HG03378 (cell line): ENCODE results near the gene SEPHS2.

ENCODE experiments used
- ATAC-seq: cut with Tn5 transposase; IDR thresholded peaks from one replicate; pipeline ENCODE4 v1.9.1; 2021; ENCODE audit warnings: mild to moderate bottlenecking, moderate library complexity; ENCODE audit not compliant: unreplicated experiment

The SEPHS2 gene

GRCh38 chr16:30430428-30430970 lies 15.2 kb downstream of the SEPHS2 start:
- no peak for ATAC-seq

- ATAC-seq = peak; percentile 92
Measured at GRCh38 chr16:30429678-30430427, 15.8 kb downstream of the SEPHS2 start, which contains the start of gene DCTPP1. DCTPP1 (minus strand) TSS chr16:30430030; CDS start chr16:30429980, 50 bp downstream.

- no peak for ATAC-seq
Measured at GRCh38 chr16:30429418-30429677, 16.3 kb downstream of the SEPHS2 start.

GRCh38 chr16:30428055-30428454 lies 17.6 kb downstream of the SEPHS2 start:
- ATAC-seq = no peak

DNA sequence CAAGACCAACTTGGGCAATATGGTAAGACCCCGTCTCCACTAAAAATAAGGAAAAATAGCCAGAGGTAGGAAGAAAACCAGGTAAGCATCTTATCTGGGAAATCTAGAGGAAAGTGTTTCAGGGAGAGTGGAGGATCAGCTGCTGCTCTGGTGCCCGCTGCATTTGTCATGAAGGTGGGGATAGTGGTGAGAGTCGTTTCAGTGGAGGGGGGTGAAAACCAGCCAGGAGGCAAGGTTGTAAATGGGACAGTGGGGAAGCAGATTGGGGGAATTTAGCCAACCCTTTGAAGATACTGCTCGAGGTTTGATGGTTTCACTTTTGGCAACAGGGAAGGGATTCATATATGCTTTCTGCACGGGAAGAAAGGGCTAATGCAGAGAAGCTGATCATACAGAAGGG lies 24.7 kb downstream of the SEPHS2 start:
- no peak for ATAC-seq

GRCh38 chr16:30418350-30419181 lies 27.1 kb downstream of the SEPHS2 start:
- ATAC-seq = no peak

GRCh38 chr16:30417529-30418349 lies 27.9 kb downstream of the SEPHS2 start:
- peak; percentile 48 for ATAC-seq

- ATAC-seq = peak; percentile 5
Measured at GRCh38 chr16:30416624-30417528, 28.8 kb downstream of the SEPHS2 start.

- no peak for ATAC-seq
Measured at GRCh38 chr16:30416047-30416603, 29.5 kb downstream of the SEPHS2 start.

DNA sequence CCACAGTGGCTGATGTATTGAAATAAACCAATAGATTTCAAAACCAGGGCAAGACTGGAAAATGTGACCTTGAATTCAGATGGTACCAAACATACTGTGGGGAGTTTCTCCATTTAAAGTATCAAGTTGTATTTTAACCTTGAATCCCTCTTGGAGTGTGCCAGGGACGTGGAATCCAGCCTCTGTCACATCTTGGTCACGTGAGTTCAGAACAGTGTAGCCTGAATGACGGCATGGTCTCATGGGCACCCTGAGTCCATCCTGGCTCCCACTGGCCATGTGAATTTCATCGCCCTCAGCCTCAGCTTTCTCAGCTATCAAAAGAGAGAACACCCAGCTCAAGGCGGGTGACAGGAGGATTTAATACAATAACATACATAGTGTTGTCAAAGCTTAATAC lies 31.5 kb downstream of the SEPHS2 start:
- no peak for ATAC-seq

DNA sequence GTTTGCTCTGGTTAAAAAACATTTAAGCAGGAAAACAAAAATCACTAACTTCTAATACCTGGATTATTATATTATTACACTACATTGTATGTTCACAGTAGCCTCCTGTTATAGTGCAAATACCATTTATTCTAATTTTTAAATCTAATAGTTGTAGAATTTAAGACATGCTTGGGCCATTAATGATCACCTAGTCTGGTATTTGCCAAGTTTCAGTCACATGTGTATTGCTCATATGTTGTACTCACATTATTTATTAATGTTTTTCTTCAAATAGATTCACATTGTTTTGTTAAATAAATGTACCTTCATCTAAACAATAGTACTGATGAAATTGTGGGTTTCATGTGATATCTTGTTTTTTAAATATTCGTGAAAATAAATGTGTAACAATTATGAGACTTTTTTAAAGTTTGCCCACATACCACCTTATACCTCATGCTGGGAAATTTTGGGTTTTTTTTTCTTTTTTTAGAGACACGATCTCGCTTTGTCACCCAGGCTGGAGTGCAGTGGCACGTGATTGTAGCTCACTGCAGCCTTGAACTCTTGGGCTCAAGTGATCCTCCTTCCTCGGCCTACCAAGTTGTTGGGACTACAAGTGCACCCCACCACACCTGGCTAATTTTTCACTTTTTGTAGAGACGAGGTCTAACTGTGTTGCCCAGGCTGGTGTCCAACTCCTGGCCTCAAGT lies 32.4 kb downstream of the SEPHS2 start:
- no peak for ATAC-seq

DNA sequence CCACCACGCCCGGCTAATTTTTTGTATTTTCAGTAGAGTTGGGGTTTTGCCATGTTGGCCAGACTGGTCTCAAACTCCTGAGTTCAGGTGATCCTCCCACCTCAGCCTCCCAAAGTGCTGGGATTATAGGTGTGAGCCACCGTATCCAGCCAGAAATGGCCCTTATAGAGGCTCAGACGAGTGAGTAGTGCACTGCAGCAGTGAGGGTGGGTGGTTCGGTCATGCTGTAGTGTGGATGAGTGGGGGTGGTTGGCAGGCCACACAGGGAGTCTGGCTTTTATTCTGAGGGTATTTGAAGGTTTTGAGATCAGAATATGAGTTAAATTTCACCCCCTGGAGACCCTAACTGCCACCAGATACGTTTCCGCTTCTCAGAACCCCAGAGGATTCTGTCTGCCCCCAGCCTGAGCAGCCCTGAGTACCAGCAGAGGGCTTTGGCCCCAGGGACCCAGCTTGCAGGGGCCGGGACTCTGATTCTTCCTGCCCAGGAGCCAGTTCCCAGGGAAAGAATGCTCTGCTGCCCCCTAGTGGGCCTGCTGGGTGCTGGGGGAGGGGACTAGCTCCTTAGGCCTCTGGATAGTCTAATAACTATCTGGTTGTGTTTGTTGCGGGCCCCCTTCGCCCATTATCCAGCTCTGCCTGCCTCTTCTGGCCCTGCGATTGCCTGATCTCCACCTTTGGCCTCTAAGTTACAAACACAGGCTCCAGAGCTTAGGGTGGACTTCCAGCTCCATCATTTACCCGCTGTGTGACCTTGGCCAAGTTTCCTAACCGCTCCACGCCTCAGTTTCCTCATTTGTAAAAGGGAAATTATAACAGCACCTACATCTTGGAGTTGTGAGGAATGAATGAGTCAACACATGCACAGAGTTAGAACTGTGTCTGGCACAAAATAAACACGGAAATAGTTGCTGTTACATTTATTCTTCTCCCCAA lies 36.3 kb downstream of the SEPHS2 start:
- no peak for ATAC-seq

DNA sequence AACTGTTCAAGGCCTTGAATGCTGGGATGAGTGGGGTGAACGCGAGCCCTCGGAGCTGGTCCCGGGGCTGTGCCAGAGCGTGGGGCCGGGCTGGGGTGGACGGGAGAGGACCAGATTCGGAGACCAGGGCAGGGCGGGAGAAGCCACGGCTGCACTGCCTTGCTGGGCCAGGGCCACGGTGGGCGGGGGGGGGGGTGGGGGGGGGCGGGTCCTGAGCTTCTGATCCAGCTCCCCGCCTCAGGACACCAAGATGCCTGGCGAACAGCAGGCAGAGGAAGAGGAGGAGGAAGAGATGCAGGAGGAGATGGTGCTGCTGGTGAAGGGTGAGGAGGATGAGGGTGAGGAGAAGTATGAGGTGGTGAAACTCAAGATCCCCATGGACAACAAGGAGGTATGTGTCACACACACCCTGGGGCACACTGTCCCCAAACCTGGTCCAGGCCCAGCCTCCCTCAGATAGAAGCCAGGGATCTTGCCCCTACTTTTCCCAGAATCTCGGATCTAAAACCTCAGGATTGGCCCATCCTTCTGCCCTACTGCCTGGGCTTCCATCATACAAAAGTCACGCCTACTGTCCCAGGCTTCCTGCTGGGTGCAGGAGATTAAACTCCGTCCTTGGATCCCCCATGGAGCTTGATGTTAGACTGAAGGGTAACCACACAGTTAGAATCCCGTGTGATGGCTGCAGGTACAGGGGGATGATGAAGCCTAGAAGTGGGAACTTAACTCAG lies 37.7 kb downstream of the SEPHS2 start:
- ATAC-seq = no peak

DNA sequence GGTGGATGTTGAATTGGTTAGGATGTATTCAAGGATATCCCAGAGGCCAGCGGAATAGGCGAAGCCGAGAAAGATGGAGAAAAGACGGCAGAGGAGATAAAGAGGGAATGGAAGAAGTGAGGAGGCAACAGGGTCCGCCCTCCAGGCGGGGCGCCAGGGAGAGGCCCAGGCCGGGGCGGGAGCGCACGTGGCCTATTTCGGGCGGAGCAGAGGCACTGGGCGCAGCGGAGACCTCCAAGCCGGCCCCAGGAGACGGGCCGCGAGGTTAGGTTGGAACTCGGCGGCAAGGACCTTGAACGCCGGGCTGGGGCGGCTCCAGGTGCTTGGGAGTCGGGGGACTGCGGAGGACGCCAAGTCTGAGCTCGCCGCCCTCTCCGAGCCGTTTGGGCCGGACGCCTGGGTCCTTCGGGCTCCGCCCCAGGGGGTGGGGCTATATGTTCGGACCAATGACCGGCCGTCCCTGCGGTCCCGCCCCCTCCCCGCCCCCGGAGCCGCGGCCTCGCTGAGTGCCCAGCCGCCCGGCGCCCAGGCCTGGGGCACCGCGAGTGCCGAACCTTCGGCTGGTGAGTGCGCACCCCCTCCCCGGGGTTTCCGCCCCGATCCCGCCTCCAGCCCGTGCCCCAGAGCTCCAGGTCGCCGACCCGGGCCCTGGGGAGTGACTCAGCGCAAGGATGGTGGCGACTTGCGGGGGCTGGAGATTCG lies 38.4 kb downstream of the SEPHS2 start, which contains the start of gene ZNF771:
TSS of gene ZNF771 (plus strand) at position 505 of the 702 bp plus-strand sequence. CDS start 448 bp downstream, outside the sequence.
- ATAC-seq = peak; percentile 43

DNA sequence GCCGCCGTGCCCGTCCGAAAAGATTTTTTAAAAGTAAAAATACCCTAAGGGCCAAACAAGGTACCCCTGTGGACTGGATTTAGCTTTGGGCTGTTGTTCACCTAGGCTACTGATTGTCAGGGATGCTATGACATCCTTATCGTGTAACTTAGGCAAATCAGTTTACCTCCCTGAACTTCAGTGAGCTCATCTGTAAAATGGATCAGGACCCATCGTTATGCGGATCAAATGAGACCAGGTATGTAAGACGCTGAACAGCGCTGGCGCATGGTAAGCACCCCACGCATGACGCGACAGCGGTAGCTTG lies 38.9 kb downstream of the SEPHS2 start:
- peak; percentile 4 for ATAC-seq

DNA sequence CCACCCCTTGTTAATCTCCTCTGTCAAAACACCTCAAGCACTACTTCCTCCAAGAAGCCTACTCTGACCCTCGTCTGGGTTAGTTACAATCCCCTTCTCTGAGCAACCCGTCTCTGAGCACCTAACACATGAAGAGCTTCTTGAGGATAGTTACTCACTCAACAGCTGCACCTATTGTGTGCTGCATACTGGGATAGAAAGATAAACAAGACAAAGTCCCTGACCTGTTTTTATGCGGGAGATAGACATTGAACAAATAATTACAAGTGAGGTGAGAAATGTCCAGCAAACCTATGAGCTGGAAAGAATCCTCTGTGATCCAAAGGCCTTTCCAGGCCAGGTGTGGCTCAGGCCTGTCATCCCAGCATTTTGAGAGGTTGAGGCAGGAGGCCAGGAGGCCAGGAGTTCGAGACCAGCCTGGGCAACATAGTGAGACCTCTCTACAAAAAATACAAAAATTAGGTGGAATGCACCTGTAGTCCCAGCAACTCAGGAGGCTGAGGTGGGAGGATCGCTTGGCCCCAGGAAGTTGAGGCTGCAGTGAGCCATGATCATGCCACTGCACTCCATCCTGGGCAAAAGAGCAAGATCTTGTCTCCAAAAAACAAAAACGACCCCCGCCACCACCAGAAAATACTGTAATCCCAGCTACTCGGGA lies 43.8 kb downstream of the SEPHS2 start:
- no peak for ATAC-seq
